H9 (cell line): ENCODE measurements around the gene SETD4. TPM values are rescaled to one million over a fixed set of nuclear protein-coding genes. Genes with fewer than 3 reads are reported as not detected.

Experiments used
- DNase-seq: peaks from one replicate; pipeline ENCODE4 v3.0.0-alpha.2; 2017
- H2AFZ ChIP-seq: one replicate; pipeline ENCODE4 v1.6.1; 2013; ENCODE audit warnings: mild to moderate bottlenecking, low read length, control low read depth, moderate library complexity
- H2AK5ac ChIP-seq: 2 replicates; pipeline ENCODE4 v1.6.1; 2013; ENCODE audit warnings: low read length, control low read depth, mixed read lengths; ENCODE audit not compliant: insufficient read length
- H2BK120ac ChIP-seq: one replicate; pipeline ENCODE4 v1.6.1; 2013; ENCODE audit warnings: low read depth, mild to moderate bottlenecking, low read length, control low read depth, inconsistent platforms; ENCODE audit not compliant: poor library complexity, severe bottlenecking
- H2BK12ac ChIP-seq: 2 replicates; pipeline ENCODE4 v1.6.1; 2013; ENCODE audit warnings: low read length, control low read depth, mixed read lengths, low read depth; ENCODE audit not compliant: insufficient read length
- H2BK15ac ChIP-seq: 2 replicates; pipeline ENCODE4 v1.6.1; 2013; ENCODE audit warnings: low read depth, low read length, control low read depth
- H2BK20ac ChIP-seq: one replicate; pipeline ENCODE4 v1.6.1; 2013; ENCODE audit warnings: low read depth, mild to moderate bottlenecking, low read length, control low read depth, inconsistent platforms; ENCODE audit not compliant: poor library complexity, severe bottlenecking
- H2BK5ac ChIP-seq: 2 replicates; pipeline ENCODE4 v1.6.1; 2013; ENCODE audit warnings: low read length, control low read depth, mixed read lengths; ENCODE audit not compliant: insufficient read length
- H3K14ac ChIP-seq: 2 replicates; pipeline ENCODE4 v1.6.1; 2013; ENCODE audit warnings: low read length, control low read depth; ENCODE audit not compliant: insufficient read depth
- H3K18ac ChIP-seq: 2 replicates; pipeline ENCODE4 v1.6.1; 2013; ENCODE audit warnings: low read depth, mild to moderate bottlenecking, mixed read lengths, low read length, control low read depth; ENCODE audit not compliant: insufficient read length
- H3K23ac ChIP-seq: 2 replicates; pipeline ENCODE4 v1.6.1; 2013; ENCODE audit warnings: low read length, control low read depth, mixed read lengths, low read depth; ENCODE audit not compliant: insufficient read length
- H3K23me2 ChIP-seq: 2 replicates; pipeline ENCODE4 v1.6.1; 2013; ENCODE audit warnings: low read depth, mild to moderate bottlenecking, mixed read lengths, low read length, control low read depth; ENCODE audit not compliant: insufficient read length, poor library complexity, severe bottlenecking
- H3K27ac ChIP-seq: 2 replicates; pipeline ENCODE4 v1.5.1; 2013; ENCODE audit warnings: low read length, control low read depth, mixed read lengths, low read depth; ENCODE audit not compliant: insufficient read length
- H3K27me3 ChIP-seq: 2 replicates; pipeline ENCODE4 v1.6.1; 2013; ENCODE audit warnings: low read length, control low read depth, inconsistent platforms; ENCODE audit not compliant: insufficient read depth
- H3K4ac ChIP-seq: 2 replicates; pipeline ENCODE4 v1.6.1; 2013; ENCODE audit warnings: low read depth, mild to moderate bottlenecking, control low read depth, inconsistent platforms, low read length, moderate library complexity
- H3K4me1 ChIP-seq: 2 replicates; pipeline ENCODE4 v1.6.1; 2013; ENCODE audit warnings: low read length, control low read depth, inconsistent platforms; ENCODE audit not compliant: insufficient read depth
- H3K4me2 ChIP-seq: 2 replicates; pipeline ENCODE4 v1.6.1; 2013; ENCODE audit warnings: low read length, control low read depth, mixed read lengths; ENCODE audit not compliant: insufficient read length, insufficient read depth
- H3K56ac ChIP-seq: 2 replicates; pipeline ENCODE4 v1.6.1; 2013; ENCODE audit warnings: low read depth, mild to moderate bottlenecking, mixed read lengths, low read length, control low read depth; ENCODE audit not compliant: insufficient read length
- H3K79me1 ChIP-seq: 2 replicates; pipeline ENCODE4 v1.6.1; 2013; ENCODE audit warnings: low read depth, mild to moderate bottlenecking, moderate library complexity, low read length, control low read depth, inconsistent platforms; ENCODE audit not compliant: insufficient read depth, poor library complexity, severe bottlenecking
- H3K79me2 ChIP-seq: 2 replicates; pipeline ENCODE4 v1.6.1; 2013; ENCODE audit warnings: low read length, control low read depth, inconsistent platforms; ENCODE audit not compliant: insufficient read depth
- H3K9ac ChIP-seq: 2 replicates; pipeline ENCODE4 v1.6.1; 2013; ENCODE audit warnings: low read length, control low read depth, mixed read lengths; ENCODE audit not compliant: insufficient read length; ENCODE audit errors: extremely low read depth
- H3K9me3 ChIP-seq: one replicate; pipeline ENCODE4 v1.6.1; 2013; ENCODE audit warnings: low read depth, low read length, inconsistent platforms; ENCODE audit not compliant: control insufficient read depth
- H3T11ph ChIP-seq: one replicate; pipeline ENCODE4 v1.6.1; 2013; ENCODE audit warnings: mild to moderate bottlenecking, low read length, control low read depth, inconsistent platforms
- H4K20me1 ChIP-seq: one replicate; pipeline ENCODE4 v1.6.1; 2013; ENCODE audit not compliant: control insufficient read depth, insufficient read length, insufficient read depth
- H4K5ac ChIP-seq: 2 replicates; pipeline ENCODE4 v1.6.1; 2013; ENCODE audit warnings: low read depth, mild to moderate bottlenecking, mixed read lengths, low read length, control low read depth; ENCODE audit not compliant: insufficient read length
- H4K8ac ChIP-seq: replicated peaks from 2 replicates; pipeline ENCODE4 v1.6.1; 2013; ENCODE audit warnings: low read length, control low read depth, mixed read lengths, low read depth; ENCODE audit not compliant: insufficient read length
- H4K91ac ChIP-seq: 2 replicates; pipeline ENCODE4 v1.6.1; 2013; ENCODE audit warnings: low read depth, mild to moderate bottlenecking, moderate library complexity, mixed read lengths, low read length, control low read depth; ENCODE audit not compliant: insufficient read length
- H3K27ac Mint-ChIP-seq, 3 experiments: 2 replicates in 2 of 3; 3 replicates in 1 of 3; pipeline ENCODE4 v1.8.0; 2020 to 2021; ENCODE audit warnings: mixed read lengths in 3 of 3, mild to moderate bottlenecking in 1 of 3, moderate library complexity in 1 of 3
- H3K27me3 Mint-ChIP-seq: 2 replicates; pipeline ENCODE4 v1.8.0; 2021; ENCODE audit warnings: low read depth, mild to moderate bottlenecking, moderate library complexity, mixed read lengths
- H3K36me3 Mint-ChIP-seq, 3 experiments: 2 replicates in 2 of 3; 3 replicates in 1 of 3; pipeline ENCODE4 v1.8.0; 2020 to 2021; ENCODE audit warnings: low read depth in 3 of 3, mixed read lengths in 3 of 3; ENCODE audit not compliant: insufficient read depth in 1 of 3
- H3K4me1 Mint-ChIP-seq, 2 experiments: 2 replicates each; pipeline ENCODE4 v1.8.0; 2020; ENCODE audit warnings: mixed read lengths in 2 of 2
- H3K4me3 Mint-ChIP-seq, 2 experiments: 2 replicates in 1 of 2; 3 replicates in 1 of 2; pipeline ENCODE4 v1.8.0; 2020 to 2021; ENCODE audit warnings: mild to moderate bottlenecking in 2 of 2, mixed read lengths in 2 of 2, moderate library complexity in 1 of 2
- H3K9me3 Mint-ChIP-seq, 2 experiments: 2 replicates in 1 of 2; 3 replicates in 1 of 2; pipeline ENCODE4 v1.8.0; 2020; ENCODE audit warnings: mild to moderate bottlenecking in 2 of 2, mixed read lengths in 2 of 2, moderate library complexity in 1 of 2
- WGBS: extraction: QIAGEN DNeasy Blood & Tissue Kit; methylation state at CpG from one replicate; pipeline ENCODE4 v1.1.7; 2013; ENCODE audit warnings: missing lambda C conversion rate, low lambda C conversion rate, mixed read lengths; ENCODE audit not compliant: insufficient read length; ENCODE audit errors: extremely low coverage; 5-methylcytosine and 5-hydroxymethylcytosine counted together
- total RNA-seq: library from RNA; stranded (reverse); gene quantifications from 2 replicates; pipeline ENCODE4 v1.2.1, GENCODE V29; 2021
- TF ChIP-seq, protein P1 (sequence below): fragments of 200-600 bp; sonication (generic); conservative IDR thresholded peaks from 3 replicates; pipeline ENCODE4 v1.8.0; 2021; ENCODE audit warnings: antibody characterized with exemption, mild to moderate bottlenecking

SETD4 gene
- total RNA-seq, 1 experiment from 2014 or later: 52.5 TPM

DNA sequence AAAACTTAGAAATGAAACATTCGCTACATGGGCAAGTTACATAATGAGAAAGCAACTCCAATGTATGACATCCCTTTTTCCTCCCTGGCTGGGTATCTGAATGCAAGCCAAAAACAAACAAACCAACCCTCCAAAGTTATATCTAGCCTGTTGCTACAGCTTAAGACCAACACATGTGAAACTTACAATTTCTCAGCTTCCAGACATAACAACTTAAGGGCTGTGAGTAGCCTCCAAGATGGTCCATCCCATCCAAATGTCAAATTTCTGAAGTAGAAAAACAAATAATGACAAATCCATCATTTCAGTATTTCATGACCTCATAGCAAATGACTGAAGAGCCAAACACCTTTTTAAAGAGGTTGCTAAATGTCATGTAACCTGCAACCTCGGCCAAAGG is 19.9 kb downstream of the SETD4 start:
- Mint-ChIP-seq H3K36me3 (peaks cover 40 to 84% (median 57%) of the 10 kb centered on the region in 3 experiments), H3K27ac (no peak overlapping the region), H3K4me3 (no peak overlapping the region), H3K4me1 (peaks cover 9 to 12% of the 10 kb centered on the region in 2 experiments), H3K9me3 (no peaks in the 10 kb centered on the region), H3K27me3 (no peaks in the 10 kb centered on the region)
- H3K4ac ChIP-seq: no peak overlapping the region
- H3K27me3 ChIP-seq: no peaks in the 10 kb centered on the region
- H3T11ph ChIP-seq: no peak overlapping the region
- no peaks in the 10 kb centered on the region for H3K4me1 ChIP-seq
- no peak overlapping the region for H3K4me2 ChIP-seq
- no peaks in the 10 kb centered on the region for H4K20me1 ChIP-seq
- no peak overlapping the region for H2BK12ac ChIP-seq
- no peak overlapping the region for H3K56ac ChIP-seq
- H3K23me2 ChIP-seq: no peaks in the 10 kb centered on the region
- DNase-seq: no peak
- H2BK5ac ChIP-seq: no peak overlapping the region
- H3K27ac ChIP-seq: no peak overlapping the region
- no peak overlapping the region for H4K91ac ChIP-seq
- no peak overlapping the region for H2BK15ac ChIP-seq
- H4K5ac ChIP-seq: no peak overlapping the region
- H3K14ac ChIP-seq: no peak overlapping the region
- no peak overlapping the region for H2AK5ac ChIP-seq
- H2BK20ac ChIP-seq: no peak overlapping the region
- H2BK120ac ChIP-seq: no peak overlapping the region
- no peak overlapping the region for H2AFZ ChIP-seq
- H3K23ac ChIP-seq: no peak overlapping the region
- H3K18ac ChIP-seq: no peak overlapping the region
- H4K8ac ChIP-seq: no peak overlapping the region
- no CpG with 5 or more reads among the region's 2 CpGs for WGBS
- TF ChIP-seq, protein P1, sequence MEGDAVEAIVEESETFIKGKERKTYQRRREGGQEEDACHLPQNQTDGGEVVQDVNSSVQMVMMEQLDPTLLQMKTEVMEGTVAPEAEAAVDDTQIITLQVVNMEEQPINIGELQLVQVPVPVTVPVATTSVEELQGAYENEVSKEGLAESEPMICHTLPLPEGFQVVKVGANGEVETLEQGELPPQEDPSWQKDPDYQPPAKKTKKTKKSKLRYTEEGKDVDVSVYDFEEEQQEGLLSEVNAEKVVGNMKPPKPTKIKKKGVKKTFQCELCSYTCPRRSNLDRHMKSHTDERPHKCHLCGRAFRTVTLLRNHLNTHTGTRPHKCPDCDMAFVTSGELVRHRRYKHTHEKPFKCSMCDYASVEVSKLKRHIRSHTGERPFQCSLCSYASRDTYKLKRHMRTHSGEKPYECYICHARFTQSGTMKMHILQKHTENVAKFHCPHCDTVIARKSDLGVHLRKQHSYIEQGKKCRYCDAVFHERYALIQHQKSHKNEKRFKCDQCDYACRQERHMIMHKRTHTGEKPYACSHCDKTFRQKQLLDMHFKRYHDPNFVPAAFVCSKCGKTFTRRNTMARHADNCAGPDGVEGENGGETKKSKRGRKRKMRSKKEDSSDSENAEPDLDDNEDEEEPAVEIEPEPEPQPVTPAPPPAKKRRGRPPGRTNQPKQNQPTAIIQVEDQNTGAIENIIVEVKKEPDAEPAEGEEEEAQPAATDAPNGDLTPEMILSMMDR: no peak
- no peaks in the 10 kb centered on the region for H3K79me1 ChIP-seq
- no peak overlapping the region for H3K9ac ChIP-seq
- H3K9me3 ChIP-seq: no peaks in the 10 kb centered on the region
- no peaks in the 10 kb centered on the region; the same call in 1 of the 2 replicates for H3K79me2 ChIP-seq
